ENCODE results near the gene PLEKHM3.

DNA sequence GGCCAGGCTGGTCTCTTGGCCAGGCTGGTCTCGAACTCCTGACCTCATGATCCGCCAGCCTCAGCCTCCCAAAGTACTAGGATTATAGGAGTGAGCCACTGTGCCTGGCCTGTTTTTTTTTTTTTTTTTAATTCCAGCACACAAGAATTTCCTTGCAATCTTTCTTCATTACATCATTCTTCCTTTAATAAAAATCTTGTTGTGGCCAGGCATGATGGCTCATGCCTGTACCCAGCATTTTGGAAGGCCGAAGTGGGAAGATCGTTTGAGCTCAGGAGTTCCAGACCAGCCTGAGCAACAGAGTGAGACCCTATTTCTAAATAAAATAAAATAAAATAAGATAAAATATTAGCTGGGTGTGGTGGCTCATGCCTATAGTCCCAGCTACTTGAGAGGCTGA lies 21.4 kb upstream of the PLEKHM3 start:
- TF ChIP-seq, protein P1, sequence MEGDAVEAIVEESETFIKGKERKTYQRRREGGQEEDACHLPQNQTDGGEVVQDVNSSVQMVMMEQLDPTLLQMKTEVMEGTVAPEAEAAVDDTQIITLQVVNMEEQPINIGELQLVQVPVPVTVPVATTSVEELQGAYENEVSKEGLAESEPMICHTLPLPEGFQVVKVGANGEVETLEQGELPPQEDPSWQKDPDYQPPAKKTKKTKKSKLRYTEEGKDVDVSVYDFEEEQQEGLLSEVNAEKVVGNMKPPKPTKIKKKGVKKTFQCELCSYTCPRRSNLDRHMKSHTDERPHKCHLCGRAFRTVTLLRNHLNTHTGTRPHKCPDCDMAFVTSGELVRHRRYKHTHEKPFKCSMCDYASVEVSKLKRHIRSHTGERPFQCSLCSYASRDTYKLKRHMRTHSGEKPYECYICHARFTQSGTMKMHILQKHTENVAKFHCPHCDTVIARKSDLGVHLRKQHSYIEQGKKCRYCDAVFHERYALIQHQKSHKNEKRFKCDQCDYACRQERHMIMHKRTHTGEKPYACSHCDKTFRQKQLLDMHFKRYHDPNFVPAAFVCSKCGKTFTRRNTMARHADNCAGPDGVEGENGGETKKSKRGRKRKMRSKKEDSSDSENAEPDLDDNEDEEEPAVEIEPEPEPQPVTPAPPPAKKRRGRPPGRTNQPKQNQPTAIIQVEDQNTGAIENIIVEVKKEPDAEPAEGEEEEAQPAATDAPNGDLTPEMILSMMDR (IDR thresholded peaks at IDR 0.05) = no peak
- no peak for TF ChIP-seq EZH2 (IDR thresholded peaks at IDR 0.05)
- no peak for TF ChIP-seq EZH2phosphoT487 (IDR thresholded peaks at IDR 0.05)
